CD4-positive, alpha-beta T cell treated with Interferon alpha-2 for 1 hour (primary cell): ENCODE measurements around the gene OR2S2.
"Not testable (repeated sequence)": the region's sequence is repeated elsewhere in the genome, so short reads cannot be mapped to it uniquely, and the experiment has no call there.

Source experiments
- DNase-seq, 2 donors: peaks; one replicate each; pipeline ENCODE4 v3.0.0-alpha.2; 2020 to 2022

OR2S2 gene

GRCh38 chr9:35958104-35958837, at the start of gene OR2S2:
Gene OR2S2 (minus strand): TSS chr9:35958154. CDS start chr9:35958098, 56 bp downstream.
- no peak for DNase-seq

- DNase-seq: no peak
Measured at GRCh38 chr9:36007316-36007708, 49.4 kb upstream of the OR2S2 start.

- DNase-seq: no peak
Measured at GRCh38 chr9:36006549-36007315, 48.8 kb upstream of the OR2S2 start.

GRCh38 chr9:36005891-36006290, 47.9 kb upstream of the OR2S2 start:
- DNase-seq: no peak

DNA sequence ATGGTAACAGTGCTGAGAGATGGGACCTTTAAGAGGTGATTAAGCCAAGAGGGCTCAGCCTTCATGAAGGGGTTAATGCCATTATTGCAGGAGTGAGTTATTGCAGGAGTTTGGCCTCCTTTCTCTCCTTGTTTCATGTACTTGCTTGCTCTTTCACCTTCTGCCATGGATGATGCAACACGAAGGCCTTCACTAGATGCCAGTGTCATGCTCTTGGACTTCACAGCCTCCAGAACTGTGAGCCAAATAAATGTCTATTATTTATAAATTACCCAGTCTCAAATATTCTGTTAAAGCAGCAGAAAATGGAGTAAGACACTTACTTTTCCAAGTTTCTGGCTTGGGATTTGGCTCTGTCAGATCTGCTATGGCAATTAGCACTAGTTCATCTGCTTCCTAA, 40.4 kb upstream of the OR2S2 start:
- no peak for DNase-seq

DNA sequence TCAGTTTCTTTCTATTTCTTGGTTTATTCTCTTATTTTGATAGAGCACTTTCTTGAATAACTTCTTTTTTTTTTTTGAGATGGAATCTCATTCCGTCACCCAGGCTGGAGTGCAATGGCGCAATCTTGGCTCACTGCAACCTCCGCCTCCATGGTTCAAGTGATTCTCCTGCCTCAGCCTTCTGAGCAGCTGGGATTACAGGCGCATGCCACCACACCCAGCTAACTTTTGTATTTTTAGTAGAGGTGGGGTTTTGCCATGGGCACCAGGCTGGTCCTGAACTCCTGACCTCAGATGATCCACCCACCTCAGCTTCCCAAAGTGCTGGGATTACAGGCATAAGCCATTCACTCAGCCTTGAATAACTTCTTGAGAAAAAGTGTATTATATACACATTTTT, 39.1 kb upstream of the OR2S2 start:
- not testable (repeated sequence) for DNase-seq

DNA sequence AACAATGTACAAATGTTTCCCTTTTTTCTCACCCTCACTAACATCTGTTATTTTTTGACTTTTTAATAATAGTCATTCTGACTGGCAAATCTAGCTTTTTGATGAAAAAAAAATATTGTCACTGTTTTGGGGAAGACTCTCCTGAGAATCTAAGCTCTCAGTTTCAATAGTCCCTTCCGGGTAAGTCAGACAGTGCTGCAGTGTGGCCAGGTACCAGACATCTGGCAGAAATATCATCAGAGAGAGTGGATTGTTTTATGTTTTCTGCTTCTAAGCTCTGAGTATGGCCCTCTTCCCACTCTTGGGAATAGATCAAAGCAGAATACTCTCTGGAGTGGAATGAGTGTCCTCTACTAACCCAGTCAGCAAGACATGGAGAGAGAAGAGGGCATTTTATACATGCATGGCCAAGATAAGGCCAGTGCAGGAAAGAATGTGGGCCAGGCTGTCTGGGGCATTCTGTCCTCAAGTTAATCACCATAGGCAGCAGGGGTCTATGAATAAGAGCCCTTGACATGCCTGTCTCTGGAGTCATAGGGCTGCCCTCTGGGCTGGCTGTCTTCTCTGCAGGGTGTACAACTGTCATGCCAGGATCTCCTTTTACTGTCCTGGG, 38.5 kb upstream of the OR2S2 start:
- DNase-seq: no peak

DNA sequence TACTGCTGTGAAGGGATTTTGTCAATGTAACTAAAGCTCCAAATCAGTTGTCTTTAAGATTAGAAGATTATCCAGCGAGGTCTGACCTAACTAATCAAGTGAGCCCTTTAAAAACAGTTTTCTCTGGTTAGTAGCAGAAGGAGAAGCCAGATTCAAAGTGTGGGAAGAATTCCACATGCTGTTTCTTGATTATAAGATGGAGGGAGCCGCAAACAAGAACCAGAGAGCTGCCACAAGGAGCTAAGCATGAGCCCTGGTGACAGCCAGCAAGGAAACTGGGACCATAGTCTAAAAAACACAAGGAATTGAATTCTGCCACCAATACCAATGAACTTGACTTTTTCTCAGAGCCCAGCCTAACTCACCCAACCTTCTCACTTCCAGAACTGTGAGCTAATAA, 37.0 kb upstream of the OR2S2 start:
- no peak for DNase-seq

GRCh38 chr9:35993976-35994720, 36.2 kb upstream of the OR2S2 start:
- no peak for DNase-seq

DNA sequence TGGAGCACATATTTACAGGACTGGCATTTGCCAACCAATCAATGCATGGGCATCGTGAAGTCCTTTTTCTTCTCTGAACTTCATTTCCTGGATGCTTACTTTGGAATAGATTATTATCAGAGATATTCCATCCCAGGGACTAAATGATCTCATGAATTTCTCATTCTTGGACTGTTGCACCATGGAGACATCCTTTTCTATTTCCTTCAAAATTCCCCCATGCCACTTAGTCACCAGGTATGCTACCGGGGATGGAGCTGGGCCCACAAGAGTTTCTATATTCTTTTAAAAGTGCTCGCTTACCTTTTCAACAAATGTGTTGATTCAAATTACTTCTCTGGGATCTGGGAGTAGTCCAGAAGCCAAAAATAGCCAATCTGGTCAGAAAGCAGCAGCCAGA, 35.2 kb upstream of the OR2S2 start:
- not testable (repeated sequence) for DNase-seq

DNA sequence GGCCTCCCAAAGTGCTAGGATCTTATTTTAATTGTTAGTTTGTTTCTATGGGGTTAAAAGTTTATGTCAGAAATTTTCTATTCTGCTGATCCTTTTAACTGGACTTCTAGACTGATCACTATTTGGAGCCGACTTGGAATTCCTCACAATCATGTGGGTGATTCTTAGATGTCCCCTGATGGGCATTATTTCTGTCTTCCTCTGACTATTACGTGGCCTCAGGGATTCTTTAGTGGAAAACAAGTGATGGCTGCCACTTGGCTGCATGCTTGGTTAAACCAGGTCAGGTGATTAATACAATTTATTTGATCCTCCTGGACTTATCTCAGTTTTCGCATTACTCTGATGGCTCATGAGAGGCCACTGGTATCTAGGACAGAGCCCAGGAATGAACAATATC, 32.2 kb upstream of the OR2S2 start:
- no peak for DNase-seq

DNA sequence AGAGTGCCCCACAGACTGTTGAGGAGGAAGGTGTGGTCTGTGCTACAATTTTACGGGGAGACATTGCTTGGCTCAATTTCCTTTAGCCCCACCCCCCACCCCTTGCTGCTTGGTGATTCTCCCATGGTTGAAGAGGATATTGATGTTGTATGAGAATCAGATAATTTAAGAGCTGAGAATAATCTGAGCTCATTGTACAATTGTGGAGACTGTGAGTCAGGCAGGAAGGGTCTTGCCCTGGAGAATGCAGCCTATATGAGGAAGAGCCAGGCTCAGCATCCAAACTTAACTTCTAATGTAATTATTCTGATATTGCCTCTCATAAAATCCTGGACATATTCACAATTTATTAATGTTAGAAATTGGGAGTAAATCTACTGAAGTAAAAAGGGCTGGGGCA, 26.1 kb upstream of the OR2S2 start:
- no peak for DNase-seq

DNA sequence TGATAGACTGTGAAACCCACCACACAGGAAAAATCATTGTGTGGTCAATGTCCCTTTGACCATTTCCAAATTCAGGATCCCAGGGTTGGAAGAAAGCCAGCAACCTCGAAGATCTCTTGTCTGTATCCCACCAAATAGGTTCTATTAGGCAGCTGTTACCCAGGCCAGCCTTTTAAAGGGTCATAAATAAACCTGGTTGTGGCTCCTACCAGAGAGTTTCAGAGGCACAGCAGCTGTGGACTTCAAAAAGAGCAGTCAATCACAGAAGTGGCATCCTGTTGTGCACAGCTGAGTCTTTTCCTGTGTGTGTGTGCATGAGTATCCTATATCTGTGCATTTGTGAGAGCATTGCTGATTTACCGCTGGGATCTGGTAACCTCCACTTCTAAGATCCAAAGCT, 23.7 kb upstream of the OR2S2 start:
- DNase-seq: no peak

- DNase-seq: no peak
Measured at GRCh38 chr9:35980289-35981011, 22.5 kb upstream of the OR2S2 start.

DNA sequence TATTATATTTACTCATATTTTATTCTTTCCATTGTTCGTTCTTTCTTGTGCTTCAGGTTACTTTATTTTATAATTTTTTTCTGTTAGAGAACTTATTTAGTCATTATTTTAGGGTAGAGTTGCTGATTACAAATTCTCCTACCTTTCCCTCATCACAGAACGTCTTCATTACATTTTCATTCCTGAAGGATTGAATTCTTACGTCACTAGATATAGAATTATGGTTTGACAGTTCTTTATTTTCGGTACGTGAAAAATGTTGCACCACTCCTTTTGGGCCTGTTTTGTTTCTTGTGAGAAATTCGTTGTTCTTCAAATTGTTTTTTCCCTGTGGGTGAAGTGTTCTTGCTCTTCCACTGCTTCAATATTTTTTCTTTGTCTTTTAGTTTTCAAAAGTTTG, 20.8 kb upstream of the OR2S2 start:
- no peak for DNase-seq

GRCh38 chr9:35976726-35977125, 18.8 kb upstream of the OR2S2 start:
- peak in 1 of 2 donors; percentile 1 for DNase-seq

- no peak for DNase-seq
Measured at GRCh38 chr9:35974800-35975199, 16.8 kb upstream of the OR2S2 start.

DNA sequence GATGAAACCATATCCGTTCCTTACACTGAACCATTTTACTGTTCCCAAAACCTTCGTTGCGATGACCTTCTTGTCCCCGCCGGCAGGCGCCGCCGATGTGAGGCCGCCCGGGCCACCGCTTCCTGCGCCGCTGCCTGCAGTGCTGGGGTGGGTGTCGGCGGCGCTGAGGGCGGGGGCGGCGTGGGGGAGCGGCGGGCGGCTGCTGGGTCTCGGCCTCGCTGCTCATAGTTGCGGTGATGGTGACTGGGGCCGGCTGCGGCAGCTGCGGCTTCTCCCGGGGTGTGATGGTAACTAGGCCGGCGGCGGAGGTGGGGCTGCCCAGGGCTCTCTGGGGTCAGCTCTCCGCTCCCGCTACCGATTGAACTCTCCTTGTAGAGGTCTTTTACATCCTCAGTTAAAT, 14.1 kb upstream of the OR2S2 start:
- peak in 1 of 2 donors; percentile 12 for DNase-seq

DNA sequence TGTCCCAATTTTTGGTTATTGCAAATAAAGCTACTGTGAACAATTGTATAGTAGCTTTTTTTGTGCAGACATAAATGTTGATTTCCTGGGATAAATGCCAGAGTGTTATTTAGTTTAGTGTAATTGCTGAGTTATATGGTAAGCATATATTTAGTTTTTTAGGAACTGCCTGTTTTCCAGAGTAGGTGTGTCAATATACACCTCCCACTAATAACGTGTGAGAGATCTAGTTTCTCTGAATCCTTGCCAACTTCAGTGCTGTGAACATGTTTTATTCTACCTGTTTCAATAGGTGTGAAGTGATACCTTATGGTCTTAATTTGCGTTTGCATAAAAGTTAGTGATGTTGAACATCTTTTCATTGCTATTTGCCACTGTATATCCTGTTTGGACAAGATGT, 9.1 kb upstream of the OR2S2 start:
- DNase-seq: no peak

GRCh38 chr9:35966433-35966832, 8.5 kb upstream of the OR2S2 start:
- DNase-seq: no peak

DNA sequence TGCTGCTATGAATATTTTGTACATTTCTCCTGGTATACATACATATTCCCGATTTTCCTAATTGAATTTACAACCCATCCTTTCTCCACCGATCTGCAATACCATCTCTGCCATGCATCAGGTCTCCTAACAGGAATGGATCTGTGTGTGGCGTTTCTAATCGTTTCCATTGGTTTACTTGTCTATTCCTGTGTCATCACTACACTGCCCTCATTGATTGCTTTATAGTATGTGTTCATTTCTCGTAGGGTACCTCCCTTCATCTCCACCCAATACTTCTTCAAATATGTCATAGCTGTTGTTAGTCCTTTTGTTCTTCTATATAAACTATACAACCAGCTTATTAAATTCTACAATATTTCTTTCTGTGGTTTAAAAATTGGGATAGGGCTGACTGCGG, 7.1 kb upstream of the OR2S2 start:
- DNase-seq: no peak

DNA sequence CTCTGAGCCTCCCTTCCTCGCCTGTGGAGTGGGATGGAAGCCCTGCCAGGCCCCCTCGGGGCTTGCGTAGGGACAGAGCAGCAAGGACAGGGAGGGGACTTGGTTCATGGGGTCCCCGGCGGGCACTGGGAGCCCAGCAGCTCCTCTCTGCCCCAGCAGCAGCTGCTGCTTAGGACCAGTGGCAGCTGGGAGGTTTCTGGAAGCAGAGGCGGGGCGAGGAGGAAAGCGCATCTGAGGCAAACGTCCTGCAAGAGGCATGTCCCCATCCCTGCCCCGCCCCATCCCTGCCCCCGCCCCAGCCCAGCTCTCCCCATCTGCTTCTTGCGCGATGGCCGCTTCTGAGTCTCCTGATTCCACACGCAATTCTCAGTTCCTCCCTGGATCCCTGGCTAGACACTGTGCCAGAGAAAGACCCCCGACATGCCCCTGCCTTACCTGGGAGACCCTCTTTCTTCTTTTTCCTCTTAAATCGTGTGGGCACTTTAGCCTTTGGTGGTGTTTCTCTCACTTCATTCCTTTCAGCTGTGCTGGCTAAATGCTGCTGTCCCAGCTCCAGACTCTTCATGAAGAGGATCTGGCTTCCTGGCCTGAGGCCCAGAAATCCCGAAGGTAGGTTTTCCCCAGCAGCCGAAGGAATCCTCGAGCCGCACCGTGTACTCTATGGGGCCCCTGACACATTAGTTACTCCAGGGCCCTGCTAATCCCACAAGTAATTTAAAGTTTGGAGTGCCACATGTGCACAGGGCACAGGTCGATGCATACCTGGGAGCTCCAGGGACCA, 4.4 kb upstream of the OR2S2 start:
- DNase-seq: no peak
